ENCODE data around the gene GPR27.

GRCh38 chr3:71786217-71786549 is 32.5 kb downstream of the GPR27 start:
- TF ChIP-seq, protein P1, sequence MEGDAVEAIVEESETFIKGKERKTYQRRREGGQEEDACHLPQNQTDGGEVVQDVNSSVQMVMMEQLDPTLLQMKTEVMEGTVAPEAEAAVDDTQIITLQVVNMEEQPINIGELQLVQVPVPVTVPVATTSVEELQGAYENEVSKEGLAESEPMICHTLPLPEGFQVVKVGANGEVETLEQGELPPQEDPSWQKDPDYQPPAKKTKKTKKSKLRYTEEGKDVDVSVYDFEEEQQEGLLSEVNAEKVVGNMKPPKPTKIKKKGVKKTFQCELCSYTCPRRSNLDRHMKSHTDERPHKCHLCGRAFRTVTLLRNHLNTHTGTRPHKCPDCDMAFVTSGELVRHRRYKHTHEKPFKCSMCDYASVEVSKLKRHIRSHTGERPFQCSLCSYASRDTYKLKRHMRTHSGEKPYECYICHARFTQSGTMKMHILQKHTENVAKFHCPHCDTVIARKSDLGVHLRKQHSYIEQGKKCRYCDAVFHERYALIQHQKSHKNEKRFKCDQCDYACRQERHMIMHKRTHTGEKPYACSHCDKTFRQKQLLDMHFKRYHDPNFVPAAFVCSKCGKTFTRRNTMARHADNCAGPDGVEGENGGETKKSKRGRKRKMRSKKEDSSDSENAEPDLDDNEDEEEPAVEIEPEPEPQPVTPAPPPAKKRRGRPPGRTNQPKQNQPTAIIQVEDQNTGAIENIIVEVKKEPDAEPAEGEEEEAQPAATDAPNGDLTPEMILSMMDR (IDR thresholded peaks at IDR 0.05; ENCODE audit: low read depth, low read length, missing input control) = no peak
- TF ChIP-seq YY1 (IDR thresholded peaks at IDR 0.05) (no peak), ZBTB33 (IDR thresholded peaks at IDR 0.05) (no peak), SP1 (IDR thresholded peaks at IDR 0.05) (no peak), TAF1 (conservative IDR thresholded peaks at IDR 0.05) (no peak), HNF4G (IDR thresholded peaks at IDR 0.05) (no peak), RAD21 (IDR thresholded peaks at IDR 0.05) (no peak), JUND (IDR thresholded peaks at IDR 0.05) (no peak), EGR1 (IDR thresholded peaks at IDR 0.05; ENCODE audit: low read depth in 2 of 2) (no peak)
- TF ChIP-seq, protein P2, sequence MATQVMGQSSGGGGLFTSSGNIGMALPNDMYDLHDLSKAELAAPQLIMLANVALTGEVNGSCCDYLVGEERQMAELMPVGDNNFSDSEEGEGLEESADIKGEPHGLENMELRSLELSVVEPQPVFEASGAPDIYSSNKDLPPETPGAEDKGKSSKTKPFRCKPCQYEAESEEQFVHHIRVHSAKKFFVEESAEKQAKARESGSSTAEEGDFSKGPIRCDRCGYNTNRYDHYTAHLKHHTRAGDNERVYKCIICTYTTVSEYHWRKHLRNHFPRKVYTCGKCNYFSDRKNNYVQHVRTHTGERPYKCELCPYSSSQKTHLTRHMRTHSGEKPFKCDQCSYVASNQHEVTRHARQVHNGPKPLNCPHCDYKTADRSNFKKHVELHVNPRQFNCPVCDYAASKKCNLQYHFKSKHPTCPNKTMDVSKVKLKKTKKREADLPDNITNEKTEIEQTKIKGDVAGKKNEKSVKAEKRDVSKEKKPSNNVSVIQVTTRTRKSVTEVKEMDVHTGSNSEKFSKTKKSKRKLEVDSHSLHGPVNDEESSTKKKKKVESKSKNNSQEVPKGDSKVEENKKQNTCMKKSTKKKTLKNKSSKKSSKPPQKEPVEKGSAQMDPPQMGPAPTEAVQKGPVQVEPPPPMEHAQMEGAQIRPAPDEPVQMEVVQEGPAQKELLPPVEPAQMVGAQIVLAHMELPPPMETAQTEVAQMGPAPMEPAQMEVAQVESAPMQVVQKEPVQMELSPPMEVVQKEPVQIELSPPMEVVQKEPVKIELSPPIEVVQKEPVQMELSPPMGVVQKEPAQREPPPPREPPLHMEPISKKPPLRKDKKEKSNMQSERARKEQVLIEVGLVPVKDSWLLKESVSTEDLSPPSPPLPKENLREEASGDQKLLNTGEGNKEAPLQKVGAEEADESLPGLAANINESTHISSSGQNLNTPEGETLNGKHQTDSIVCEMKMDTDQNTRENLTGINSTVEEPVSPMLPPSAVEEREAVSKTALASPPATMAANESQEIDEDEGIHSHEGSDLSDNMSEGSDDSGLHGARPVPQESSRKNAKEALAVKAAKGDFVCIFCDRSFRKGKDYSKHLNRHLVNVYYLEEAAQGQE (IDR thresholded peaks at IDR 0.05) = no peak

All from liver (tissue), 3 donors.